Prostate gland (tissue), 2 donors: ENCODE measurements around the gene RBP3.

Source experiments
- POLR2A ChIP-seq: fragments of 450-650 bp; IDR thresholded peaks from one replicate; pipeline ENCODE4 v1.6.1; 2016; ENCODE audit warnings: antibody characterized with exemption, mild to moderate bottlenecking
- POLR2AphosphoS5 ChIP-seq: sonication (generic); formaldehyde crosslinking; IDR thresholded peaks from one replicate; pipeline ENCODE4 v1.6.1; 2017; ENCODE audit warnings: antibody characterized with exemption
- TF ChIP-seq, protein P1 (sequence below), 4 experiments: fragments of 200-600 bp in 2 of 4; fragments of 450-650 bp in 2 of 4; sonication (generic) in 2 of 4; IDR thresholded peaks; 1 replicate in 3 of 4; 2 replicates in 1 of 4; pipeline ENCODE4 v1.5.1; 2016 to 2019; ENCODE audit warnings: antibody characterized with exemption in 4 of 4, mild to moderate bottlenecking in 2 of 4, moderate library complexity in 2 of 4

GRCh38 chr10:47351899-47352815 lies 4.0 kb downstream of the RBP3 start:
- TF ChIP-seq, protein P1, sequence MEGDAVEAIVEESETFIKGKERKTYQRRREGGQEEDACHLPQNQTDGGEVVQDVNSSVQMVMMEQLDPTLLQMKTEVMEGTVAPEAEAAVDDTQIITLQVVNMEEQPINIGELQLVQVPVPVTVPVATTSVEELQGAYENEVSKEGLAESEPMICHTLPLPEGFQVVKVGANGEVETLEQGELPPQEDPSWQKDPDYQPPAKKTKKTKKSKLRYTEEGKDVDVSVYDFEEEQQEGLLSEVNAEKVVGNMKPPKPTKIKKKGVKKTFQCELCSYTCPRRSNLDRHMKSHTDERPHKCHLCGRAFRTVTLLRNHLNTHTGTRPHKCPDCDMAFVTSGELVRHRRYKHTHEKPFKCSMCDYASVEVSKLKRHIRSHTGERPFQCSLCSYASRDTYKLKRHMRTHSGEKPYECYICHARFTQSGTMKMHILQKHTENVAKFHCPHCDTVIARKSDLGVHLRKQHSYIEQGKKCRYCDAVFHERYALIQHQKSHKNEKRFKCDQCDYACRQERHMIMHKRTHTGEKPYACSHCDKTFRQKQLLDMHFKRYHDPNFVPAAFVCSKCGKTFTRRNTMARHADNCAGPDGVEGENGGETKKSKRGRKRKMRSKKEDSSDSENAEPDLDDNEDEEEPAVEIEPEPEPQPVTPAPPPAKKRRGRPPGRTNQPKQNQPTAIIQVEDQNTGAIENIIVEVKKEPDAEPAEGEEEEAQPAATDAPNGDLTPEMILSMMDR (IDR thresholded peaks at IDR 0.05): no peak
- TF ChIP-seq POLR2AphosphoS5 (no peak), POLR2A (no peak)
